Body of pancreas (tissue), 4 donors: ENCODE measurements around the gene GPSM3. TPM values are rescaled to one million over a fixed set of nuclear protein-coding genes. Genes with fewer than 3 reads are reported as not detected.

Source experiments
- ATAC-seq: fragments of 150-250 bp; one replicate; pipeline ENCODE4 v1.9.1; 2016
- DNase-seq, 4 donors: peaks; one replicate each; pipeline ENCODE4 v3.0.0-alpha.2; 2019
- H3K27ac ChIP-seq, 4 donors: fragments of 200-600 bp; sonication (generic); 1 replicate in 3 of 4; 2 replicates in 1 of 4; pipeline versions ENCODE4 v1.5.1 to v1.6.1; 2016 to 2019; ENCODE audit warnings: mild to moderate bottlenecking in 1 of 4, mixed read lengths in 1 of 4, moderate library complexity in 1 of 4
- H3K27me3 ChIP-seq, 2 donors: fragments of 200-600 bp; sonication (generic); one replicate each; pipeline ENCODE4 v1.6.0; 2016; ENCODE audit warnings: mild to moderate bottlenecking in 1 of 2
- H3K36me3 ChIP-seq, 2 donors: fragments of 200-600 bp; sonication (generic); replicated peaks in 1 of 2; 2 replicates each; pipeline ENCODE4 v1.5.1; 2016; ENCODE audit warnings: low read depth in 2 of 2; ENCODE audit not compliant: insufficient read depth in 1 of 2
- H3K4me1 ChIP-seq: fragments of 200-600 bp; sonication (generic); one replicate; pipeline ENCODE4 v1.6.0; 2016
- H3K4me3 ChIP-seq, 2 donors: fragments of 200-600 bp; sonication (generic); 1 replicate in 1 of 2; 2 replicates in 1 of 2; pipeline ENCODE4 v1.5.1; 2016 to 2019
- H3K9me3 ChIP-seq, 3 donors: fragments of 200-600 bp; sonication (generic); 1 replicate in 2 of 3; 2 replicates in 1 of 3; pipeline ENCODE4 v1.5.1; 2016
- CTCF ChIP-seq, 7 experiments: fragments of 450-650 bp in 4 of 7; fragments of 200-600 bp in 3 of 7; sonication (generic) in 3 of 7; IDR thresholded peaks; one replicate each; pipeline ENCODE4 v1.5.1; 2016 to 2019; ENCODE audit warnings: antibody characterized with exemption in 7 of 7
- POLR2A ChIP-seq, 3 donors: fragments of 450-650 bp; IDR thresholded peaks; one replicate each; pipeline ENCODE4 v1.6.1; 2016; ENCODE audit warnings: antibody characterized with exemption in 3 of 3, mild to moderate bottlenecking in 2 of 3
- WGBS, 2 donors: methylation state at CpG; one replicate each; pipeline ENCODE4 v1.1.5; 2017; 5-methylcytosine and 5-hydroxymethylcytosine counted together
- intact Hi-C: fragments of 100-400 bp; cut with DNase I; formaldehyde crosslinking; loops from one replicate; pipeline ENCODE4 v1.15.1; 2023
- total RNA-seq, 2 donors: library from RNA; depleted of rRNA; stranded (reverse); fragments of >200 nt; gene quantifications; one replicate each; pipeline ENCODE4 v1.1.0, GENCODE V29; 2016

GPSM3 gene
- total RNA-seq, 2 donors from 2014 or later: 1.3 to 6.0 TPM

DNA sequence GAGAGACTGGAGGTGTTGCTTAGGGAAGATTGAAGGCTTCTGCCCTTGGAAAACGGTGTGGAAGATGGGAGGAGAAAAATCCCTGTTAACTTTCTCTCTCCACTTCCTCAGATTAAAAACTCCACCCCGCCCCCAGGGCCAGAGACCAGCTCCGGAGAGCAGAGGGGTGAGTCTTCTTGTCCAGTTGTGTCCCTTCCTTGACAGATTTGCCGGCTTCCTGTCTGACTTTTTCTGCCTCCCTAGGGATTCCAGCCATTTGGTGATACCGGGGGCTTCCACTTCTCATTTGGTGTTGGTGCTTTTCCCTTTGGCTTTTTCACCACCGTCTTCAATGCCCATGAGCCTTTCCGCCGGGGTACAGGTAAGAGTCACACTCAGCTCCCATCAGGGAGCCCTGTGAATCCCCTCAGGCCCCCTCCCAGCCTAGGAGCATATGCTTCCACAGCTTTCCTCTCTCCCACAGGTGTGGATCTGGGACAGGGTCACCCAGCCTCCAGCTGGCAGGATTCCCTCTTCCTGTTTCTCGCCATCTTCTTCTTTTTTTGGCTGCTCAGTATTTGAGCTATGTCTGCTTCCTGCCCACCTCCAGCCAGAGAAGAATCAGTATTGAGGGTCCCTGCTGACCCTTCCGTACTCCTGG lies 12.6 kb downstream of the GPSM3 start:
- peaks cover 37% of the 10 kb centered on the region for H3K4me1 ChIP-seq

DNA sequence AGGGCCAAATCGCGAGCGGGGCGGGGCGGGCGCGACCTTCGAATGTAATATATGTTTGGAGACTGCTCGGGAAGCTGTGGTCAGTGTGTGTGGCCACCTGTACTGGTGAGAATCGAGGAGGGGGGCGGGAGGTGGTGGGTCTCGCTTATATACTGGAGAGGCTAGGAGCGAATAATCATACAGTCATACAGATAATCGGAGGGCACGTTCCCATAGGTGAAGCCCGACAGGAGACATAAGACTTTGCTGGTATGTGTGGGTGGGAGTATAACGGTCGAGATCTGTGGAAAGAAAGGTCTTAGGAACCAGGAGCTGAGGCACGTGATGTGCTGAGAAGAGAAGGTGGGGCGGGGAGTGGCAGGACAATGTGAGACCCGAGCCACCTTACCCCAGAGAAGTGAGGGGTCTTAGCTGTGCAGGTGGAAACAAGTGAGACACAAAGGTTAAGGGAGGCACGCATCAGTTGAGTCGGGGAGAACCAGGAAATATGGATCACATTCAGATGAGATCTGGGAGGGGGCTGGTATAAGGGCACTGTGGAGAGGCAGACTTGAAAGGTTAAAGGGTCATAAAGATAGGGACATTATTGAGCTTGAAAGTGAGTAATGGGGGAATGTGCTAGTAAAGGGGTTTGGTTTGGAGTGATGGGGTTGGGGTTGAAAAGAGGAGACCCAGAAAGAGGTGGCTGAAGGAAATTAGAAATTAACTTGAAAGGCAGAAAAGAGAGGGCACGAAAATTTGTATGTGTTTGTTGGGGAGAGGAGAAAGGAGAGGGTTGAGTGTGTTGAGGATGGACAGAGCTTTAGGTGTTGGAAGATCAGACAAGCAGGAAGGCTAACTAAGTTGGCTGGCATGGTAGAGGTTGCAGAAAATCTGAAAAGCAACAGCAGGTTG lies 13.6 kb downstream of the GPSM3 start:
- Histone ChIP-seq H3K4me3 (peak overlapping the region; percentile 24 to 52), H3K9me3 (no peaks in the 10 kb centered on the region), H3K36me3 (peaks cover 0 to 4% of the 10 kb centered on the region in 2 donors), H3K4me1 (peaks cover 41% of the 10 kb centered on the region), H3K27ac (peak overlapping the region; percentile 81 to 94 (median 85)), H3K27me3 (no peaks in the 10 kb centered on the region)
- DNase-seq (no peak), ATAC-seq (no peak)
- whole genome bisulfite sequencing, 2 donors: 3 to 4% methylated on average over 15 to 24 of the region's 24 CpGs
- intact Hi-C loops: no loop called here
- no peak for TF ChIP-seq POLR2A (IDR thresholded peaks at IDR 0.05)
- TF ChIP-seq CTCF (IDR thresholded peaks at IDR 0.05): peak in 1 of 7 experiments; percentile 4

More for the DNA sequence above, 12.6 kb downstream of the GPSM3 start:
- no peaks in the 10 kb centered on the region for H3K9me3 ChIP-seq
- intact Hi-C loops: no loop called here
- H3K27ac ChIP-seq: no peak overlapping the region
- 72 to 73% methylated on average over 10 of the region's 10 CpGs for WGBS, 2 donors
- no peaks in the 10 kb centered on the region for H3K27me3 ChIP-seq
- ATAC-seq: no peak
- DNase-seq: no peak
- no peak overlapping the region for H3K4me3 ChIP-seq
- H3K36me3 ChIP-seq: peaks cover 0 to 4% of the 10 kb centered on the region in 2 donors
- TF ChIP-seq CTCF (IDR thresholded peaks at IDR 0.05): no peak
- TF ChIP-seq POLR2A (IDR thresholded peaks at IDR 0.05): no peak

GRCh38 chr6:32177788-32178546 lies 14.5 kb downstream of the GPSM3 start, which contains the start of gene RNF5:
RNF5 (plus strand) TSS chr6:32178405; CDS start chr6:32178512, 107 bp downstream.
- H3K9me3 ChIP-seq: no peaks in the 10 kb centered on the region
- peak; percentile 87 for ATAC-seq
- intact Hi-C loops: no loop called here
- DNase-seq: peak; percentile 97 to 99 (median 98)
- peaks cover 0 to 2% of the 10 kb centered on the region in 2 donors for H3K36me3 ChIP-seq
- 0% methylated on average over 22 to 33 of the region's 33 CpGs for whole genome bisulfite sequencing, 2 donors
- peaks cover 41% of the 10 kb centered on the region for H3K4me1 ChIP-seq
- peak within 1 kb of the TSS; percentile 24 to 52 for H3K4me3 ChIP-seq
- TF ChIP-seq POLR2A (IDR thresholded peaks at IDR 0.05) (peak in 2 of 3 donors; percentile 49 to 53), CTCF (IDR thresholded peaks at IDR 0.05) (no peak)
- peak within 1 kb of the TSS; percentile 81 to 94 (median 85) for H3K27ac ChIP-seq
- H3K27me3 ChIP-seq: no peaks in the 10 kb centered on the region

DNA sequence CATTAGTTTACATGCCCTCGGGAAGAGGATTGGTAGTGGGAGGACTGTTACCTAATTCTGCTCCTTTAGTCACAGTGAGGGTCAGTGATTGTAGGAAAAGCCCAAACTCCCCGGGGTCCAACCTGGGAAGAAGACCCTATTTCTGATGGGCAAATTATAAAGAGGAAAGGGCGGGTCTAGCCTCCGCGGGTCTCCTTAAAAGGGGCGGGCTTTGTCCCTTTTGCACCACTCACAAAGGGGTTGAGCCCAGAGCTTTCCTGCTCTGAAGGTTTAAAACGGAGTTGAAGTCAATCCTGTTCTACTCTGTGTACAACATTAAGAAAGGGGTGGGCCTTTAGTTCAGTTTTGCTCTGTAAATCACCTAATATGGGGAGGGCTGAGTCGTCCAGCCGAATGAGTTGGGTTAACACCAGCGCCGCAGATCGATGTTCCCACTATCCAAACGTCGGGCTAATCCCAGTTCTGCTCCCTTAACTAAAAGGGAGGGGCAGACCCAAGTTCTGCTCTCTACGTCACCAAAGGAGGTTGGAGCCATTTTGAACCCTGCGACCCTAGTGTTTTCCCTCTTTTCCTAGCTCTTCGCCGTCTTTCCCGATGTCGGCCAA lies 15.2 kb downstream of the GPSM3 start:
- Histone ChIP-seq H3K27ac (peak overlapping the region; percentile 81 to 94 (median 85)), H3K9me3 (no peaks in the 10 kb centered on the region), H3K36me3 (no peaks in the 10 kb centered on the region), H3K4me1 (peaks cover 41% of the 10 kb centered on the region), H3K4me3 (no peak overlapping the region), H3K27me3 (no peaks in the 10 kb centered on the region)
- peak in 2 of 3 donors; percentile 35 to 47 for TF ChIP-seq POLR2A (IDR thresholded peaks at IDR 0.05)
- no peak for TF ChIP-seq CTCF (IDR thresholded peaks at IDR 0.05)
- intact Hi-C loops: no loop called here
- WGBS, 2 donors: 0% methylated on average over 20 of the region's 20 CpGs
- ATAC-seq: peak; percentile 0
- no peak for DNase-seq
